ENCODE data around the gene HYAL3. TPM values are rescaled to one million over a fixed set of nuclear protein-coding genes. Genes with fewer than 3 reads are reported as not detected.

The HYAL3 gene
- total and polyA plus RNA-seq, 2 experiments from 2014 or later, result 7.6 to 9.6 TPM

- H3K4me3 ChIP-seq, result no peak overlapping the region
- H3K9ac ChIP-seq, result 0 out of 2 replicates have a peak overlapping the region, but pooled peaks have one; percentile 3
- no peak overlapping the region for H3K4me2 ChIP-seq (ENCODE audit: unreplicated experiment)
- H3K9me2 ChIP-seq (ENCODE audit: insufficient read depth), result no peaks in the 10 kb centered on the region
- H4K20me1 ChIP-seq (ENCODE audit: insufficient read depth), result no peaks in the 10 kb centered on the region
- in situ Hi-C loops (cut with MboI), result no loop called here
- H3F3A ChIP-seq (ENCODE audit: insufficient read depth), result peaks cover 9% of the 10 kb centered on the region; the same call in 1 of the 2 replicates
- H3K79me2 ChIP-seq (ENCODE audit: insufficient read depth), result peaks cover 27% of the 10 kb centered on the region
- no peak for TF ChIP-seq EZH2phosphoT487 (IDR thresholded peaks at IDR 0.05; ENCODE audit: insufficient read depth, low read depth)
- no peak for TF ChIP-seq EZH2 (IDR thresholded peaks at IDR 0.05; ENCODE audit: insufficient read depth, poor library complexity, severe bottlenecking)
- no peaks in the 10 kb centered on the region for H3K36me3 ChIP-seq (ENCODE audit: low read depth)
- H3K9me3 ChIP-seq (ENCODE audit: low read depth), result no peaks in the 10 kb centered on the region
- H3K27me3 ChIP-seq (replicated peaks; ENCODE audit: insufficient read depth), result no peaks in the 10 kb centered on the region
- H3K4me1 ChIP-seq (ENCODE audit: insufficient read depth), result peaks cover 11% of the 10 kb centered on the region; the same call in 1 of the 2 replicates
- H2AFZ ChIP-seq, result no peak overlapping the region
- no peak overlapping the region for H3K27ac ChIP-seq
- 91 to 97% methylated on average over 10 of the region's 10 CpGs for WGBS, 2 experiments (ENCODE audit: low coverage in 1 of 2, low lambda C conversion rate in 2 of 2, missing lambda C conversion rate in 2 of 2)
- DNase-seq, result no peak
These were observed 19.4 kb upstream of the HYAL3 start for GRCh38 chr3:50318615-50319014.

DNA sequence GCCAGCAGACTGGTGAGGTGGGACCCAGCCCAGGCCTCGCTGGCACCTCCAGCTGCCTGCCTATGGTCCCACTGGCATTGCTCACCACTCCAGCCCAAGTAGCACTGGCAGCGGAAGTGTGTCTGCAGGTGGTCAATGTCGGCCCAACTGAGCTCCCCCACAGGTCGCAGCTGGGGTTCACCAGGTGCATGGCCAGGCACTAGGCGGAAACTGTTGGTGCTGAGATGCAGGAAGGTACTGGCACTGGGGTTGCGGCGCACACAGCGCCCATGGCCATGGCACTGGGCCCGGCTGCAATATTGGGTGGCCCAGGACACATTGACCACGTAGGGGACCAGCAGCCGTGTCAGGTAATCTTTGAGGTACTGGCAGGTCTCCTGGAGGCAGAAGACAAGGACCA, 19.0 kb upstream of the HYAL3 start:
- Histone ChIP-seq H3K9me3 (ENCODE audit: low read depth) (no peaks in the 10 kb centered on the region), H4K20me1 (ENCODE audit: insufficient read depth) (no peaks in the 10 kb centered on the region), H3K9me2 (ENCODE audit: insufficient read depth) (no peaks in the 10 kb centered on the region), H3K79me2 (ENCODE audit: insufficient read depth) (peaks cover 27% of the 10 kb centered on the region), H3K27ac (no peak overlapping the region), H3K36me3 (ENCODE audit: low read depth) (no peaks in the 10 kb centered on the region), H3K9ac (no peak overlapping the region), H3K4me3 (no peak overlapping the region), H3K27me3 (replicated peaks; ENCODE audit: insufficient read depth) (no peaks in the 10 kb centered on the region), H2AFZ (no peak overlapping the region), H3F3A (ENCODE audit: insufficient read depth) (peaks cover 13% of the 10 kb centered on the region; the same call in 1 of the 2 replicates), H3K4me1 (ENCODE audit: insufficient read depth) (peaks cover 11% of the 10 kb centered on the region; the same call in 1 of the 2 replicates), H3K4me2 (ENCODE audit: unreplicated experiment) (no peak overlapping the region)
- in situ Hi-C loops (cut with MboI), result no loop called here
- 85 to 88% methylated on average over 10 to 11 of the region's 11 CpGs for WGBS, 2 experiments (ENCODE audit: low coverage in 1 of 2, low lambda C conversion rate in 2 of 2, missing lambda C conversion rate in 2 of 2)
- DNase-seq, result no peak
- TF ChIP-seq EZH2phosphoT487 (IDR thresholded peaks at IDR 0.05; ENCODE audit: insufficient read depth, low read depth) (no peak), EZH2 (IDR thresholded peaks at IDR 0.05; ENCODE audit: insufficient read depth, poor library complexity, severe bottlenecking) (no peak)

GRCh38 chr3:50317300-50317699, 18.1 kb upstream of the HYAL3 start:
- WGBS, 2 experiments (ENCODE audit: low coverage in 1 of 2, low lambda C conversion rate in 2 of 2, missing lambda C conversion rate in 2 of 2), result 72 to 77% methylated on average over 6 of the region's 6 CpGs
- Histone ChIP-seq H3K27ac (no peak overlapping the region), H3K4me2 (ENCODE audit: unreplicated experiment) (no peak overlapping the region), H3F3A (ENCODE audit: insufficient read depth) (peaks cover 14% of the 10 kb centered on the region; the same call in 1 of the 2 replicates), H3K9ac (no peak overlapping the region), H3K4me1 (ENCODE audit: insufficient read depth) (peaks cover 11% of the 10 kb centered on the region; the same call in 1 of the 2 replicates), H3K79me2 (ENCODE audit: insufficient read depth) (peaks cover 27% of the 10 kb centered on the region), H3K4me3 (no peak overlapping the region), H4K20me1 (ENCODE audit: insufficient read depth) (no peaks in the 10 kb centered on the region), H3K9me2 (ENCODE audit: insufficient read depth) (no peaks in the 10 kb centered on the region), H3K36me3 (ENCODE audit: low read depth) (no peaks in the 10 kb centered on the region), H3K27me3 (replicated peaks; ENCODE audit: insufficient read depth) (no peaks in the 10 kb centered on the region), H2AFZ (no peak overlapping the region), H3K9me3 (ENCODE audit: low read depth) (no peaks in the 10 kb centered on the region)
- in situ Hi-C loops (cut with MboI), result no loop called here
- DNase-seq, result no peak
- TF ChIP-seq EZH2 (IDR thresholded peaks at IDR 0.05; ENCODE audit: insufficient read depth, poor library complexity, severe bottlenecking) (no peak), EZH2phosphoT487 (IDR thresholded peaks at IDR 0.05; ENCODE audit: insufficient read depth, low read depth) (no peak)

DNA sequence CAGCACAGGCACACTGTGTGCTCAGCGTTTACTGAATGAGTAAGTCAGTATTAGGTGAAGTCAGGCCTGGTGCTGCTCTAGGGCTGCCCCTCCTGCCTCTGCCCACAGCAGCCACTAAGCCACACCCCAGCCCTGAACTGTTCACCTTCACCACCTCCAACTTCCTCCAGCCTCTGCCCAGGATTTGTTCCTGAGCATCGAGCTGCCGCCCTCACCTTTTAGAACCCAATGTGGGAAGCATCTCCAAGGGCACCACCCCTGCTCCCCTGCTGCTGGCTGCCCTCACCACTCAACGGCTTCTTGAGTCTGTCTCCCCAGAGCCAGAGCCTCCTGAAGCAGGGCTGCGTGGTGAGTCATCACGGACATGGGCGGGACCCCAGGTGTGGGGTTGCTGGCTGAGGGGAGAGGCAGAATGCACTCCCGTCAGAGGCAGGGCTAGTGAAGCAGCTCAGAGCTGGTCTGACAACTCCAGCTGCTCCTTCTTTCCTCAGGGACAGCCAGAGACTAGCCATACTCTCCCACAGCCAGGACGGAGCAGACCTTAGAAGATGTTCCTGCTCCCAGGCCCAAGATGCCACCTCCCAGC, 17.5 kb upstream of the HYAL3 start:
- Histone ChIP-seq H3K9me3 (ENCODE audit: low read depth) (no peaks in the 10 kb centered on the region), H3K4me1 (ENCODE audit: insufficient read depth) (peaks cover 6% of the 10 kb centered on the region; the same call in 1 of the 2 replicates), H3F3A (ENCODE audit: insufficient read depth) (peaks cover 14% of the 10 kb centered on the region; the same call in 1 of the 2 replicates), H3K79me2 (ENCODE audit: insufficient read depth) (peaks cover 27% of the 10 kb centered on the region), H2AFZ (no peak overlapping the region), H3K36me3 (ENCODE audit: low read depth) (no peaks in the 10 kb centered on the region), H3K4me2 (ENCODE audit: unreplicated experiment) (no peak overlapping the region), H3K27me3 (replicated peaks; ENCODE audit: insufficient read depth) (no peaks in the 10 kb centered on the region), H3K27ac (no peak overlapping the region), H3K9me2 (ENCODE audit: insufficient read depth) (no peaks in the 10 kb centered on the region), H4K20me1 (ENCODE audit: insufficient read depth) (no peaks in the 10 kb centered on the region), H3K4me3 (no peak overlapping the region), H3K9ac (no peak overlapping the region)
- in situ Hi-C loops (cut with MboI), result no loop called here
- no peak for DNase-seq
- TF ChIP-seq EZH2 (IDR thresholded peaks at IDR 0.05; ENCODE audit: insufficient read depth, poor library complexity, severe bottlenecking) (no peak), EZH2phosphoT487 (IDR thresholded peaks at IDR 0.05; ENCODE audit: insufficient read depth, low read depth) (no peak)
- WGBS, 2 experiments (ENCODE audit: low coverage in 1 of 2, low lambda C conversion rate in 2 of 2, missing lambda C conversion rate in 2 of 2), result 93 to 94% methylated on average over 9 of the region's 9 CpGs

All from GM23248 (cell line).